ENCODE data around the gene PGAP1. TPM values are rescaled to one million over a fixed set of nuclear protein-coding genes. Genes with fewer than 3 reads are reported as not detected.

Gene PGAP1
- total and polyA plus RNA-seq, 2 of the 8 experiments (the other 6 are each of a cell fraction or from before 2014, with no cell fraction given), result 8.3 to 24.1 TPM

GRCh38 chr2:196792865-196793264, 133.6 kb downstream of the PGAP1 start (continued):
- TF ChIP-seq E2F6 (IDR thresholded peaks at IDR 0.05) (no peak), TEAD4 (IDR thresholded peaks at IDR 0.05; ENCODE audit: low read depth, low read length) (no peak), NANOG (IDR thresholded peaks at IDR 0.05; ENCODE audit: insufficient read depth, low read depth, low read length, poor library complexity, severe bottlenecking) (no peak)

All from H1 (cell line).